GM18858 (cell line): ENCODE data around the gene AKAP13.
A peak's percentile ranks its signal among the peaks of the same experiment; 100 is the strongest.

Experiments
- ATAC-seq: cut with Tn5 transposase; IDR thresholded peaks from one replicate; pipeline ENCODE4 v1.9.1; 2021; ENCODE audit not compliant: unreplicated experiment

The AKAP13 gene

GRCh38 chr15:85404918-85405866, 24.8 kb downstream of the AKAP13 start:
- no peak for ATAC-seq

- no peak for ATAC-seq
Observed at GRCh38 chr15:85406916-85407315, 26.5 kb downstream of the AKAP13 start.

DNA sequence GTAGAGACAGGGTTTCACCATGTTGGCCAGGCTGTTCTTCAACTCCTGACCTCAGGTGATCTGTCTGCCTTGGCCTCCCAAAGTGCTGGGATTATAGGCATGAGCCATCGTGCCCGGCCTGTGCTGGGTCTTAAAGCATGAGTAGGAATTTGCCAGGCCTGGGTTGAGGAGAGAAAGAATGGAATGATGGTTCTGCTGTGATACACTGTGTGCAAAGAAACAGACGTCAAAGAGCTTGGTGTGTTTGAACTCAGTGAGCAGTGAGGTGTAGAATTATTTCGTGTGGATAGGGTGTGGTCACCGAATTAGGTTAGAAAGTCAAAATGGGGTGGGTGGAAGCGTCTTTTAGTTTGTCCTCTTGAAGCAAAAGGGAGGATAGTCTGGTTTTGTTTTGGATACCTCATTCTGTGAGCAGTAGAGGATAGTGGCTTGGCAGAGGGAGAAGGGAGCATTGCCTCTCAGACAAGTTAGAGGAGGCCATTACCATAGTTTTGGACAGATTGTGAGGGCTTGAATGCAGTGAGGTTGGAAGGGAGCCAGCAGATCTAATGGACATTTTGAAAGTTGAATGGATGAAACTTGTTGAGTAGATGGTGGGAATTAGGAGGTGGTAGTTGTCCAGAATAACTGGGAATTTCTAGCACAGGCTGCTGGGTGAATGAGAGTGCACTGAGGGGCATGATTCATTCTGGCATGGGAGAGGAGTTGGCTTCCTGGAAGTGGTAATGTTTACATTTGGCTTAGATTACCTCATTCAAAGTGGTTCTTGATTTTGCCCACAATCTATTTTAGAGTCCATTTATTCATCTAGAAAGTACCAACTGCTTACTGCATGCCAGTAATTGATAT, 27.2 kb downstream of the AKAP13 start:
- peak; percentile 30 for ATAC-seq

GRCh38 chr15:85408270-85408746, 27.9 kb downstream of the AKAP13 start:
- ATAC-seq, result peak; percentile 63

DNA sequence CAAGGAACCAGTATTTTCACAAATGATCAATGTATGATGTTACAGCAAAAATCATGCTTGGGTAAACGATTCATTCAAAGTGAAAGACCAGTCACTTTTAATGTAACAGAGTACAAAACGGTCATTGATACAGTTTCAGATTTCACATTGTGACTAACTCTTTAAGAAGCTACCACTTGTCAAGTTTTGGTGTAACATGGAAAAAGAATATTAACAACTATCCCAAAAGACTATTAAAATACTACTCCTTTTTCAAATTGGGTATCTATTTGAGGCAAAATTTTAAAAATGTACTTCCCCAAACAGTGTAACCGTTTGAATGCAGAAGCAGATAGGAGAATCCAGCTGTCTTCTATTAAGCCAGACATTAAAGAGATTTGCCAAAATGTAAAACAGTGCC, 31.7 kb downstream of the AKAP13 start:
- no peak for ATAC-seq

DNA sequence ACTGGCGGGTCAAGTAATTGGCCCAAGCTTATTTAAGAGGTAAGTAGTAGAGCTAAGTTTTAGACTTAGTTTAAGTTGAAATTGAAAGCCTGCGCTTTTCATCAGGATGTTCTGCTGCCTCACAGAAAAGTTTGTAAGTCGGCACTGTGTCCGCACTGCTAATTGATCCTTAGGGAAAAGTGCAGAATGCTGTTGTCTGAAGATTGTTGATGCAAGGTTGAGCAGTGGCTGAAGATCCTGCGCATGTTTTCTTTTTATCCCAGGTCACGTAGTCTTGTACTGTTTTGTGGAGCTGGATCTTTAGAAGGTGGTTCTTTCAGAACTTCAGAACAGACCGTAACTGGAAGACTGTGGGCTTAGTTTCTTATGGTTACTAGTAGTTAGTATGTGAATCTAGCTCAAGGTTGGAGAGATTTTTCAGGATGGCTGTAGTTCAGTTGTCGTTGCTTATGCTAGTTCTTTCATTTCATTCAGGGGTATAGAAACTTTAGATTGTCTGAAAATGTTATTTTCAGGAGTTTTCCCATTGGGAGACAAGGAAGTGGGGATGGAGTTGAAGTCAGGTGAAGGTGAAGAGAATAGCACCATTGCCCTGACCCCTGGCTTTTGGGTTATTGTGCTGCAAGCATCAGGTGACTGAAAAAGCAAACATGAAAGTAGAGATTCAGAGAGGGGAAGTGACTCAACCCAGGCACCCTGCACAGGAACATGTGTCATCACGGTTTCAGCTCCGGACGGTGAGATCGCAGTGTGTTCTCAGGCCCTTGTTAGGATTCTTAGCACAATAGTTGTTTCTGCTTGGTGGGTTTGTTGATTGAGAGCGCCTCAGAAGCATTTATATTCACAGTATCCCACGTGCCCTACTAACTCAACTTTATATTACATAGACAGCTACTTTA, 32.8 kb downstream of the AKAP13 start:
- ATAC-seq, result peak; percentile 95

DNA sequence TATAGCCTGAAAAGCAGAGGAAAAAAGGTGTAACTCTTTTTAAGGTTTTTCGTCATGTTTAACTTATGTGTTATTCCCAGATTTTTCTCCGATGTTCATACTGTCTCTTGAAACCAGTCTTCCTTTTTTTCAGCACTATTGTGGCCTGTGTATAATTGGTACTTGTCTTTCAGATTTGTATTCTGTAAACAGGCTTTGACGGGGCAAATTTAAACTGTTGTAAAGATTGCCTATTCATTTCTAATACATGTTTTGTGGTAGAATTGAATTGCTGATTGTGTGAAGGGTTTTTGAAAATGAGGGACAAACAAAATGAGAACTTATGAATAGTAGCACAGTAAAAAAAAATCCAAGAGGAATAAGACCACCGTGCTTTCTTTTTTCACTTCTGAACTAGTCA, 33.6 kb downstream of the AKAP13 start:
- ATAC-seq, result no peak

GRCh38 chr15:85414495-85414894, 34.1 kb downstream of the AKAP13 start:
- ATAC-seq, result no peak

GRCh38 chr15:85414991-85415390, 34.6 kb downstream of the AKAP13 start:
- ATAC-seq, result no peak

DNA sequence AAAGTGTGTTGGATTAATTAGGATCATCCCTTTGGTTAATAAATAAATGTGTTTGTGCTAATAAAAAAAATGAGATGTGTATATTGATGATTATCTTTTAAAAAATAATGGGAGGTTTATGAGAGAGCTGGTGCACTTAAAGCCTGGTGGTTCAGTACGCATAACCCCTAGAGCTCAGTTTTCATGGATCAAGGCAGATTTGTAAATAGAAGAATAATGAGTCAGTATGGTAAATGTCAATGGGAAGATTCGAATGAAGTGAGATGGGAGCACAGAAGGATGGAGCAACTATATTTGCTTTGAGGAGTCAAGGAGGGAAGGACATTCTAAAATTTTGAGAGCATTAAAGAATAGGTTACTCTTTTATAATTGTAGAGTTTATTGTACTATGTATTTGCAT, 35.4 kb downstream of the AKAP13 start:
- no peak for ATAC-seq

GRCh38 chr15:85417276-85417675, 36.9 kb downstream of the AKAP13 start:
- no peak for ATAC-seq

DNA sequence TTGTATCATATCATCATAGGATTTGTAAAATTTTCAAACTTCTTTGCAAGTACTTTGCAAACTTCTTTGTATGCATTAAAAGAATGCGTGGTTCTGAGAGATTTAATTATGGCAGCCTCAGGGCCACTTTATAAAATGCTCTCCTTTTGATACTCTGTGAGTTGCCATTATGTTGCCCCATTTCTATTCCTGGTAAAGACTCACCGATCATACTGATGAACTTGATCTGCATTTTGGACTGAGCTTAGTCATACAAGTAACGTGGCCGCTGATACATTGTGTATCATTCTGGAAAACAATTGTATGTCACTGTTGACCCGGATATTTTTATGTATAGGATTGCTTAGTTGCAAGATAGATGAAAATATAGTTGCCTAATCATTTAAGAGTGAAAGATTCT, 38.8 kb downstream of the AKAP13 start:
- no peak for ATAC-seq

DNA sequence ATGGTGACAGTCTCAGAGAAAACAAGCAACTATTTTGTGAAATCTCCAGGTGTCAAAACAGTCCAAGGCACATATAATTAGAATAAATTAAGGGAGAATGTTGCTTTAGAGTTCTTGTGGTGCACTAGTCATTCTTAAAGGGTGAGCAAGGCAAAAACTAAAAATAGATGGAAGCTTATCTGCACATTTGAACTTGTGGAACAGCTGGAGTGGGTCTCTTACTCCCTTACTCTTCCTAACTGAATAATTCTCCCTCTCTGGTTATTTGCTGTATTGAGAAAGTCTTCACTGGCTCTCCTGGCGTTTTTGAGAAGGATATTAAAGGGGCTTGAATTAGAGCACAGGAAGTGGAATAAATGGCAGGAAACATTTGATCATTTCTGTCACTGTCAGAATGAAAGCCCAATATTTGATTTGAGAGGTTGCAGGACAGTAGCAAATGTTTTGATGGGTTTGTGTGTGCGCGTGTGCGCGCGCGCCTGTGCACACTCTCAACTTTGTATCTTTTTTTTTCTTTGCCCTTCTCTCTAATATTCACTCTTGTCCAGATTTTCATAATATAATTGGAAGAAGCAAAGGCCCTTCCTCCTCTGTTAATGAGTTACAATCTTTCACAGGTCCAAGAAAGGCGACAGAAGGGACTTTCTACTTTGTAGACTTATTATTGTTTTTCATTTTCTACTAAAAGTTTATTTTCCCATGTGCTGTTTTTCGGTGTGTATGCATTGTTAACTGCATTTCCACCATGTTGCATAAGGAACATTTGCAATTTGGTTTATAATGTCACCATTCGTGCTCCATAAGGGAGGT, 40.9 kb downstream of the AKAP13 start:
- ATAC-seq, result no peak

GRCh38 chr15:85422607-85423006, 42.2 kb downstream of the AKAP13 start:
- no peak for ATAC-seq

GRCh38 chr15:85423256-85423655, 42.9 kb downstream of the AKAP13 start:
- no peak for ATAC-seq

- ATAC-seq, result no peak
Observed at GRCh38 chr15:85424154-85424553, 43.8 kb downstream of the AKAP13 start.

DNA sequence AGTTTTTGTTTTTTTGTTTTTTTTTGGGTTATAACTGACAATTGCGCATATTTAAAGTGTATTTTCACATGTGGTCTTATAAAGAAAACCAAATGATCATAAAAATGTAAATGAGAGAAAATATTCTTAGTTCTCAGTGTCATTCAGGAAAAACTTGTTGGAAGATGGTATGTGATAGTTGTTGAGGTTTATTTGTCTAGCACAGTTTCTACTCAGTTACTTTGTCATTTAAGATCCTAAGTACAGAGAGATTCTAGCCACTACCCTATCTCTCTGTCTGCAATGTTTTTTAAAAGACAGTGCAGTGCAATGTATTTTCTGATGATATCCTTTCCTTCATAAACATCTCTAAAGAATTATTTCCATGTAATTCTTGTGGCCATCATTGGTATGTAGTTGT, 46.1 kb downstream of the AKAP13 start:
- ATAC-seq, result no peak

DNA sequence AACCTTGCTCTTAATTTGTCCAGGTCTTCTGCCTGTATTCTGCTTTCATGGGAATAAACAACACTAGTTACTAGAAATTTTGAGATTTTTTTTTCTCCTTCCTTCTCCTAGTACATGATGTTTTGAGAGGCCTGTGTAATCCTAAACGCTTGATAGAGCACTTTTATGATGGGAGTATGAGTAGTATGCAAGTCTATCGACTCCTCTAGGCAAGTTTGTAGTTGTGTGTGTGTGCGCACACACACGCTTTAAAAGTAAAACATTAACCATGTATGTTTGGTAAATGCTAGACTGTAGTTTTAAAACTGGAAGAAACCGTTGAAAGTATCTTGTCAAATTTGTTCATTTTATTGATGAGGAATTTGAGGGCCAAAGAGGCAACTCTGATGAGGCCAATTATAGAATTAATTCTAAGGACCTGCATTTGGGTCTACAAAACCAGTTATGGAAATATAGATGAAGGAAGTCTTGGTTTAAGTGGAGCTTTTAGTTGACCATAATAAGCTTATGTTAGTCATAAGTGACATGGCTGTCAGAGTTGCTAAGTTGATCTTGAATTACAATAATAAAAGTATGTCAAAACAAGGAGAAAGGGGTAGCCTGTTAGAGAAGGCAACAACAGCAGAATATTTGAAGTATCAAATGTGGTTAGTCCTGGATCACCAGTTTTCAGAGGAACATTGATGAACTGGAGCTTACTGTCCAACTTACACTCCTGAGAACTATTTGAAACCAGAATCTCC, 47.1 kb downstream of the AKAP13 start:
- ATAC-seq, result no peak

- ATAC-seq, result no peak
Observed at GRCh38 chr15:85429522-85429921, 49.1 kb downstream of the AKAP13 start.
